ENCODE data around the gene BUB3. TPM values are rescaled to one million over a fixed set of nuclear protein-coding genes. Genes with fewer than 3 reads are reported as not detected.

The BUB3 gene
- total RNA-seq, 2 donors from 2014 or later = 35.4 to 36.9 TPM

- Histone ChIP-seq H3K9me3 (peaks cover 0 to 13% of the 10 kb centered on the region in 2 donors), H3K4me1 (peaks cover 0 to 22% of the 10 kb centered on the region in 2 donors), H3K36me3 (no peaks in the 10 kb centered on the region), H3K27me3 (peaks cover 21 to 29% of the 10 kb centered on the region in 2 donors), H3K4me3 (no peak overlapping the region), H3K27ac (no peak overlapping the region)
- DNase-seq (ENCODE audit: low spot score) = no peak
- no peak for TF ChIP-seq CTCF (IDR thresholded peaks at IDR 0.05)
Measured at GRCh38 chr10:123129618-123130271, 24.5 kb upstream of the BUB3 start.

- H3K36me3 ChIP-seq = no peaks in the 10 kb centered on the region
- no peak overlapping the region for H3K27ac ChIP-seq
- H3K4me3 ChIP-seq = peak overlapping the region in 1 of 2 donors; percentile 19
- peak; percentile 89 for DNase-seq (ENCODE audit: low spot score)
- H3K4me1 ChIP-seq = peaks cover 0 to 53% of the 10 kb centered on the region in 2 donors
- peaks cover 46 to 59% of the 10 kb centered on the region in 2 donors for H3K27me3 ChIP-seq
- peak; percentile 88 to 92 for TF ChIP-seq CTCF (IDR thresholded peaks at IDR 0.05)
- H3K9me3 ChIP-seq = peaks cover 0 to 13% of the 10 kb centered on the region in 2 donors
Measured at GRCh38 chr10:123132576-123133477, 21.4 kb upstream of the BUB3 start.

- Histone ChIP-seq H3K36me3 (no peaks in the 10 kb centered on the region), H3K4me1 (peaks cover 0 to 54% of the 10 kb centered on the region in 2 donors), H3K27ac (no peak overlapping the region), H3K4me3 (no peak overlapping the region), H3K9me3 (peaks cover 0 to 5% of the 10 kb centered on the region in 2 donors), H3K27me3 (peaks cover 56 to 67% of the 10 kb centered on the region in 2 donors)
- no peak for TF ChIP-seq CTCF (IDR thresholded peaks at IDR 0.05)
- no peak for DNase-seq (ENCODE audit: low spot score)
Measured at GRCh38 chr10:123133541-123134342, 20.5 kb upstream of the BUB3 start.

GRCh38 chr10:123134343-123134914, 19.8 kb upstream of the BUB3 start:
- H3K36me3 ChIP-seq = no peaks in the 10 kb centered on the region
- no peaks in the 10 kb centered on the region for H3K9me3 ChIP-seq
- peaks cover 62 to 74% of the 10 kb centered on the region in 2 donors for H3K27me3 ChIP-seq
- no peak overlapping the region for H3K27ac ChIP-seq
- TF ChIP-seq CTCF (IDR thresholded peaks at IDR 0.05) = no peak
- DNase-seq (ENCODE audit: low spot score) = peak; percentile 56
- peaks cover 0 to 56% of the 10 kb centered on the region in 2 donors for H3K4me1 ChIP-seq
- no peak overlapping the region for H3K4me3 ChIP-seq

- no peak for DNase-seq (ENCODE audit: low spot score)
- peaks cover 67 to 79% of the 10 kb centered on the region in 2 donors for H3K27me3 ChIP-seq
- no peak overlapping the region for H3K27ac ChIP-seq
- H3K4me3 ChIP-seq = peak overlapping the region in 1 of 2 donors; percentile 47
- H3K4me1 ChIP-seq = peaks cover 0 to 61% of the 10 kb centered on the region in 2 donors
- no peak for TF ChIP-seq CTCF (IDR thresholded peaks at IDR 0.05)
- no peaks in the 10 kb centered on the region for H3K9me3 ChIP-seq
- no peaks in the 10 kb centered on the region for H3K36me3 ChIP-seq
Measured at GRCh38 chr10:123134915-123135414, 19.2 kb upstream of the BUB3 start.
